GM18511 (cell line): ENCODE results near the gene NUP214.
A peak's percentile ranks its signal among the peaks of the same experiment; 100 is the strongest.
"Not testable (repeated sequence)": the region's sequence is repeated elsewhere in the genome, so short reads cannot be mapped to it uniquely, and the experiment has no call there.

Source experiments
- ATAC-seq: cut with Tn5 transposase; IDR thresholded peaks from one replicate; pipeline ENCODE4 v1.9.1; 2021; ENCODE audit warnings: mild to moderate bottlenecking, moderate library complexity; ENCODE audit not compliant: unreplicated experiment

The NUP214 gene

DNA sequence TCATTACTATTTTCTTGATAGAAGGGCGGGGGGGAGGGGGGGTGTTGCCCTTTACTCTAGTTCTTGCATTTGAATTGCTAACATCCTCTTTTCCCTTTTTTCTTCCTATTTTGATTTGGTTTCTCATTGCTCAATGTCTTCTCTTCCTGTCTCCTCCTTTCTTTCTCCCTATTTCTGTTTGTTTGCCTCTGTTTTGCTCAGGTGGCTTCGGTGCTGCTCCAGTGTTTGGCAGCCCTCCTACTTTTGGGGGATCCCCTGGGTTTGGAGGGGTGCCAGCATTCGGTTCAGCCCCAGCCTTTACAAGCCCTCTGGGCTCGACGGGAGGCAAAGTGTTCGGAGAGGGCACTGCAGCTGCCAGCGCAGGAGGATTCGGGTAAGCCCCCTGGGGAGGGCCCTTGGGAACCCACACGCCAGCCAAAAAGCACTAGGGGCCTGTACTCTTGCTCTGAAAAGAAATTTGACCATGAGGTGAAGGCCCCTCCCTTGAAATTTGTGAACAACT is 102.6 kb downstream of the NUP214 start:
- no peak for ATAC-seq

DNA sequence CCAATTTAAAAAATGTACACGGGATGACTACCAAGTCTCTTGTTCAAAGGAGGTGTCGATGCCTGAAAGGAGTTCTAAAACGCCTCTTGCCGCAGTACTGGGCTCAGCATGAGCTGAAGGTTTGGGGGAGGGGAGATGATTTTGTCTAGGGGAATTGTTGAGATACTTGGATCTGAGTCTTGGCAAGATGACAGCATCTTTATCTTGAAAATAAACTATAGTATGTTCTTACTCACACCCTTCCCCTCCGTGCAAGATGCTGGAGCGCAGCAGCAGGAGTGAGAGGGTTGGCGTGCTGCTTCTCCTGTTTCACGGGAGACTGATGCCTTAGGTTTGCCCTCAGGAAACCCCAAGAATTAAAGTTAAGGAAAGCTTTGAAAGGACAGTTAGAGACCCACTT is 103.6 kb downstream of the NUP214 start:
- no peak for ATAC-seq

DNA sequence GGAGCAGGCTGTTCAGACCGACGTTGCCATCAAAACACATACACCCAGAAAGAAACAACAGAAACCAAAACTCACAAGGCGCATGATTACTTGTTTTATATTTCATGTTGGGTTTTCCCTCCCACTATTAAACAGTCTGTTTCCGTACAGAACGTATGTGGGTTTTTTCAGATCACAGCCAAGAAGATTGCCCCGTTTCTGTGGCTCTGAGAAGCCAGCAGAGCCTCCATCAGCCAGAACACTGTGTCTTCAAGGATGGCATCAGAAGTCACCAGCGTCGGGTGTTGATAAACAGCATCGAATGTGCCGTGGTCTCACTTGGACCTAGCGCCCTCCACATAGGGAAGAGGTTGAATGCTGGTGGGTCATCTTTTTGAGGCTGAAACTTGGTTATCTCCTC is 108.2 kb downstream of the NUP214 start:
- ATAC-seq: no peak

DNA sequence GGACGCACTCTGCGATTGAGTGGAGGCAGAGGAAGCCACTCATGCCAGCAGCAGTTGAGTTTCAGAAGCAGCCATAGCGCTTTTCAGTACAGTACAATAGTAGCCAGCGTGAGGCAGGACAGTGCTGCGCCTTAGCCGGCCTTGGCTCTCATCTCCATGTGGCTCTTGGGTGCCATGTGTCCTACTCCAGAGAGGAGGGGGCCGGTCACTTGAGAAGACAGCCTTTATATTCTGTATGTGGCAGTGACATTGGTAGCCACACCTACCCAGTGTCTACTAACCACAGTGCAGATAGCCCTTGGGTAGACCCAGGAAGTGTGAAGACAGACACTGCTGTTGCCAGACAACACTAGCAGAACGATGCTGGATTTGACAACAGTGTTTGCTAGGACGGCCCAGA is 108.6 kb downstream of the NUP214 start:
- ATAC-seq: no peak

- ATAC-seq: no peak
Measured at GRCh38 chr9:131234799-131235479, 109.6 kb downstream of the NUP214 start.

GRCh38 chr9:131235480-131235851 is 110.1 kb downstream of the NUP214 start:
- no peak for ATAC-seq

- no peak for ATAC-seq
Measured at GRCh38 chr9:131236161-131236560, 110.8 kb downstream of the NUP214 start.

GRCh38 chr9:131236761-131237160 is 111.4 kb downstream of the NUP214 start:
- ATAC-seq: no peak

GRCh38 chr9:131237291-131237690 is 111.9 kb downstream of the NUP214 start:
- no peak for ATAC-seq

- peak; percentile 86 for ATAC-seq
Measured at GRCh38 chr9:131237931-131238401, 112.6 kb downstream of the NUP214 start.

- peak; percentile 12 for ATAC-seq
Measured at GRCh38 chr9:131238402-131239021, 113.1 kb downstream of the NUP214 start.

DNA sequence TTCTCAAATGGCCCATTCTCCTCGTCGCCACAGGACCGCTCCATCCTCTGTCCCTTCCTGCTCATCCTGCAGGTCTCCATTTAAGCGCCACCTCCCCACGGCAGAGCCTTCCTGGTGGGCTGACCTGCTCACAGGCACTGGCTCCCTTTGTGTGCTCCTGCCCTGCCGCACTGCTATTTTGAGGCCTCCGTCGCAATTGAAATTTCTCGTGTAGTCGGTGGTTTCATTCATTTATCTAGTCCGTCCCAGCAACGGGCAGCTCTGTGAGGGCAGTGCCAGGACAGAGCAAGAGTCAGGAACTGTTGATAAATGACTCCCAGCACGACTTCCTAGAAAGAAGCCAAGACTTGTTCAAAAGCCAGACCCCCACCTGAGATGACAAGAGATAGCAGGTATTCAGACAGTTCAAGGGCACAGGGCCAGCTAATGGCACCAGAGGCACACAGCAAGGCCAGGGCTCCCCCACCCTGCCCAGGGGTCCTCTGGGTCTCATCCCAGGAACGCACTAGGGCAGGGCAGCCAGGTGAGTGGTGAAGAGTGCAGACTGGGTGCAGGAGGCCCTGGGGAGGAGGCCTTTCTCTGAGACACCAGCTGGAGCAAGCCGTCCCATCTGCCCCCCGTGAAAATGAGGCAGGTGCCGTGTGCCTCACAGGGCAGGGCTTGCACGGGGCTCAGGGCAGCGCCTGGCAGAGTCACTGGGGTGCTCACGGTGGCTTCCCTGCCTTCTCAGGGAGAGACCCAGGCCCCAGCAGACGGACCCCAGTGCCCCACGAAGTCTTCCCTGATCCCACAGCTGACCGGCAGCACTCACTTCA is 114.0 kb downstream of the NUP214 start:
- ATAC-seq: no peak

GRCh38 chr9:131240047-131240921 is 114.9 kb downstream of the NUP214 start:
- no peak for ATAC-seq

- ATAC-seq: not testable (repeated sequence)
Measured at GRCh38 chr9:131244331-131244730, 118.9 kb downstream of the NUP214 start.

GRCh38 chr9:131246618-131247017 is 121.2 kb downstream of the NUP214 start:
- no peak for ATAC-seq

GRCh38 chr9:131252120-131252519 is 126.7 kb downstream of the NUP214 start:
- ATAC-seq: no peak

- ATAC-seq: no peak
Measured at GRCh38 chr9:131253891-131254491, 128.6 kb downstream of the NUP214 start.

DNA sequence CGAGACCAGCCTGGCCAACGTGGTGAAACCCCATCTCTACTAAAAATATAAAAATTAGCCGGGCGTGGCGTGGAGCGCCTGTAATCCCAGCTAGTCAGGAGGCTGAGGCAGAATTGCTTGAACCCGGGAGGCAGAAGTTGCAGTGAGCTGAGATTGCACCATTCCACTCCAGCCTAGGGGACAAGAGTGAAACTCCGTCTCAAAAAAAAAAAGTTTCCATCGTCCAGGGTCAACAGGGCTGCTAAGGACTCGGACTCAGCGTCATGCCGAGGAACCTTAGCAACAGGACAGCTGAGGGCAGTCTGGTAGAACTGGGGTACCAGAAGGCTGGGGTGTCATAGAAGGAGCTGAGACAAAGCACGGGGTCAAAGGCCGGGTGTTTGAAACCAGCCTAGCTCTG is 129.2 kb downstream of the NUP214 start:
- no peak for ATAC-seq

DNA sequence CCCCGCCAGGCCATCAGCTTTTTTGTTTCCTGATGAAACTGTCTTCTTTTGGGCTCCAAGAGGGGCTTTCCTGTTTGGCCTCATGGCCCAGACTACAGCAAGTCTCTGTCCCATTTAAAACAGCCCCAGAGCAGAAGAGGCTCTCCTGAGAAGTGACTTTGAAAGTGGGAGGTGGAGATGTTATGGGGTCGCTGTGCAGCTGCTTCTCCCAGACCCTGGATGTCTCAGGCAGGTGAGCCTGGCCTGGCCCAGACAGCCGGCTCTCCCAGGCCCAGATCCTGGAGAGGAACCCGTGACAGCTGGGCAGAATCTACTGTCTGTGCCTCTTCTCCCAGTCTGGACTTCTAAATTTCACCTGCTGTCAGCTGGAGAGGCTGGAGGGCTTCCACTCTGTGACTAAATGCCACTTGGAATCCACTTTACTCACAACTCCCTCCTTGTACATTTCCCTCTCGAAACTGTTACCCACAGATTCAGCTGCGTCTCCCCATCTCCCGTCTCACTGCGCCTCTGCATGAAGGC is 130.4 kb downstream of the NUP214 start:
- no peak for ATAC-seq
